Inferior parietal cortex (tissue), 1 donor: Measurements from ENCODE around the gene USP47.
A peak's percentile ranks its signal among the peaks of the same experiment; 100 is the strongest.

Experiments
- DNase-seq: peaks from one replicate; pipeline ENCODE4 v3.0.0-alpha.2; 2016; ENCODE audit errors: extremely low spot score

The USP47 gene, protein sequence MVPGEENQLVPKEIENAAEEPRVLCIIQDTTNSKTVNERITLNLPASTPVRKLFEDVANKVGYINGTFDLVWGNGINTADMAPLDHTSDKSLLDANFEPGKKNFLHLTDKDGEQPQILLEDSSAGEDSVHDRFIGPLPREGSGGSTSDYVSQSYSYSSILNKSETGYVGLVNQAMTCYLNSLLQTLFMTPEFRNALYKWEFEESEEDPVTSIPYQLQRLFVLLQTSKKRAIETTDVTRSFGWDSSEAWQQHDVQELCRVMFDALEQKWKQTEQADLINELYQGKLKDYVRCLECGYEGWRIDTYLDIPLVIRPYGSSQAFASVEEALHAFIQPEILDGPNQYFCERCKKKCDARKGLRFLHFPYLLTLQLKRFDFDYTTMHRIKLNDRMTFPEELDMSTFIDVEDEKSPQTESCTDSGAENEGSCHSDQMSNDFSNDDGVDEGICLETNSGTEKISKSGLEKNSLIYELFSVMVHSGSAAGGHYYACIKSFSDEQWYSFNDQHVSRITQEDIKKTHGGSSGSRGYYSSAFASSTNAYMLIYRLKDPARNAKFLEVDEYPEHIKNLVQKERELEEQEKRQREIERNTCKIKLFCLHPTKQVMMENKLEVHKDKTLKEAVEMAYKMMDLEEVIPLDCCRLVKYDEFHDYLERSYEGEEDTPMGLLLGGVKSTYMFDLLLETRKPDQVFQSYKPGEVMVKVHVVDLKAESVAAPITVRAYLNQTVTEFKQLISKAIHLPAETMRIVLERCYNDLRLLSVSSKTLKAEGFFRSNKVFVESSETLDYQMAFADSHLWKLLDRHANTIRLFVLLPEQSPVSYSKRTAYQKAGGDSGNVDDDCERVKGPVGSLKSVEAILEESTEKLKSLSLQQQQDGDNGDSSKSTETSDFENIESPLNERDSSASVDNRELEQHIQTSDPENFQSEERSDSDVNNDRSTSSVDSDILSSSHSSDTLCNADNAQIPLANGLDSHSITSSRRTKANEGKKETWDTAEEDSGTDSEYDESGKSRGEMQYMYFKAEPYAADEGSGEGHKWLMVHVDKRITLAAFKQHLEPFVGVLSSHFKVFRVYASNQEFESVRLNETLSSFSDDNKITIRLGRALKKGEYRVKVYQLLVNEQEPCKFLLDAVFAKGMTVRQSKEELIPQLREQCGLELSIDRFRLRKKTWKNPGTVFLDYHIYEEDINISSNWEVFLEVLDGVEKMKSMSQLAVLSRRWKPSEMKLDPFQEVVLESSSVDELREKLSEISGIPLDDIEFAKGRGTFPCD (N-terminal part only)

DNA sequence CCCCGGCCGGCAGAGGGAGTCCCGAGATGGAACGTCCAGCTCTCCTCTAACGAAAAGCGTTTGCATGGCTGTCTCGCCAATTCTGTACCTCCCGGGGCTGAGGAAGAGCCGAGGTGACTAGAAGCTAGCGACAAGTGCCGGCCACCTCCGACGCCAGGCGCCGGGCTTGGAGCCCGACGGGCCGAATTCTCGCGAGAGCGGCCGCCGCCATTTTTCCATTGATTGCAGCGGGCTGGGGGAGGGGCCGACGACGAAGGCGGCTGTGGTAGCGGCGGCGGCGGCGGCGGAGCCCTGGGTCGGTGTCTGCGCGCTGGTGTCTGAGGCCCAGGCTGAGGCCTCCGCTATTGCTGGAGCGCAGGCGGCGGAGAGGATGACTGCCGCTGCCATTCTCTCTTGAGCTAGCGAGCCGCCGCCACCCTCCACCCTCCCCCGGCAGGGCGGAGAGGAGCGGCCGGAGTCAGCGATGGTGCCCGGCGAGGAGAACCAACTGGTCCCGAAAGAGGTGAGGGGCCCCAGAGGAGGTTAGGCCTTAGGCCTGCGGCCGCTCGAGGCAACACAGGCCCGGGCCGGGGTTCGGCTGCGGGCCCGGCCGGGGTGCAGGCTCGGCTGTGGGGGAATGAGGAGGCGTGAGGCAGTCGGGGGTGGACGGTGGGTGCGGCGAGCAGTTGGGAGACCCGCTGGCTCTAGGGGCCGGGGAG lies at the start of gene USP47:
USP47 (plus strand) TSS at position 250 of the 698 bp plus-strand sequence; CDS start at position 464, 214 bp downstream.
- DNase-seq, result peak; percentile 87

DNA sequence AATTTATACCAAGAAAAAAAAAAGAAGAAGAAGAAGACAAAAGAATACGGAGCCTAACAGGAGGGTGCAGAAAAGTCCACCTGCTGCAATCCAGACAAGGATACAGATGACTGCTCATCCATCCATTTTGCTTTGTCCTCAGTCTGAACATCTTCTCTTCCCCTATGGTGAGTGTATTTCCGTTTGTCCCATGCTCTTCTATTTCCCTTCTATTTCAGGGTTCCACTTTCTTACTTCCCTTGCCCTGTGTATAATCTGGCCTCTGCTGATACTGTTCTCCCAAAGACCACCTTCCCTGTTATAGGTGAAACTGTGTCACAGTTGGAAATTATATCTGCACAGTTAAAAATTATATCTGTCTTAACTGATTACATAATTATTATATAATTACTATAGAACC lies 48.7 kb upstream of the USP47 start:
- no peak for DNase-seq

DNA sequence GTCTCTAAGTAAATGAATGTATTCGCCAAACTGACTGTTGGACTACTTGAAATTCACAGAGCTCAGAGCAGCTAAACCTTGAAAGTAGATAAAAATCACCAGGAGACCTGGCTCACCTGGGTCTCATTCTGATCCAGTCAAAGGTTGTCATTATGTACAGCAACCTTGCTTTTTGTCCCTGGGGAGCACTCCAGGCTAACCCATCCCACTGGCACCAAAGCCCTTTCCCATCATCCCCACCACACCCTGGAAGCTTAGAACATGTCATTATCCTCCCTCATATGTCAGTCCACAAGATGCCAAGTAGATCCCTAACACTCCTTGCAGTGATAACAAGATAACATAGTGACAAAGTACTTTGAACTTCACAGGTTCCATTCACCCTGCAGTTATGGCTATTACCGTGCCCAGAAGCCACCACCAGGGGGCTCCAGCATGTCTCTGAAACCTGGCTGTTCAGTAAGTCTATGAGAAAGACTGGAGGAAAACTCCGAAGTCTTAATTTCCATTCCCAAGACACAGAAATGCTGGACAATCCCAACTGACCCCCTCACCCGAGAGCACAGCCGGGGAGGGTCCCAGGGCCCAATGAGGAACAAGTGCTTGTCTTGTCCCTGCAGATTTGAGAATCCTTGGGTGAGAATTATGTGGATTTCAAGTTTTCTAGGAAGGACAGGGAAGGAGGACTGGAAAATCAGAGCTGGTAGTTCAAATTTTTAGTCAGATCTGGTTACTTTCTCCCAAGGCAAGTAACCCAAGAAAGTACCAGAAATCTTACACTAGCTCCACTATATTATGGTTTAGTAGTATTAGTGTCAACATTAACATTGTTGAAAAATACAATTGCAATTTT lies 43.0 kb upstream of the USP47 start:
- DNase-seq, result peak; percentile 93

DNA sequence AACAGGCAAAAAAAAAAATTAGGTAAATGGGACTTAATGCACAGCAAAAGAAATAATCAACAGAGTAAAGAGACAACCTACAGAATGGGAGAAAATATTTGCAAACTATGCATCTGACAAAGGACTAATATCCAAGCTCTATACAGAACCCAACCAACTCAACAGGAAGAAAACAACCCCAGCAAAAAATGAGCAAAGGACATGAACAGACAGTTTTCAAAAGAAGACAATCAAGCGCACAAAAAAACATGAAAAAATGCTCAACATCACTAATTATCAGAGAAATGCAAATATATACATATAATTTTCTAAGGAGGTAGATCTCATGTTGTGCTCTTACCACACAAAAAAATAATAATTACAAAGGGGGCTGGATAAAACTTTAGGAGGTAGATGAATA lies 36.5 kb upstream of the USP47 start:
- no peak for DNase-seq

DNA sequence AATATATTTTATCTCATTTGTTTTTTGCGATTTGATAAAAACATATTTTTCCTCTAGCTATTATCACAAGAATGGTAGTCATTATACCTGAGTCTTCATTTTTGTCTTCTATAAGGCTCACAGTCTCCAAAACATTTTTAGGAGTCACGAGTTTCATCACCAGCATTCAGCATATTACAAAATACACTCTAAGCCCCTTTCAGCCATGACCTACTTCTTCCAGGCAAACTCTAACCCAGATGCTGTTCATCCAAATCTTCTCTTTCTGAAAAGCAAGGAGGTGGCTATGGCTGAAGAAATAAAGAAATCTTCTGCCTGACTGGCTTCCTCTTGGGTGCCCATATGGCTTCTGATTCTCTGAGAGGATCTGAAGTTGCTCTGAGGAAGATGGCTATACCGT lies 35.7 kb upstream of the USP47 start:
- DNase-seq, result no peak

DNA sequence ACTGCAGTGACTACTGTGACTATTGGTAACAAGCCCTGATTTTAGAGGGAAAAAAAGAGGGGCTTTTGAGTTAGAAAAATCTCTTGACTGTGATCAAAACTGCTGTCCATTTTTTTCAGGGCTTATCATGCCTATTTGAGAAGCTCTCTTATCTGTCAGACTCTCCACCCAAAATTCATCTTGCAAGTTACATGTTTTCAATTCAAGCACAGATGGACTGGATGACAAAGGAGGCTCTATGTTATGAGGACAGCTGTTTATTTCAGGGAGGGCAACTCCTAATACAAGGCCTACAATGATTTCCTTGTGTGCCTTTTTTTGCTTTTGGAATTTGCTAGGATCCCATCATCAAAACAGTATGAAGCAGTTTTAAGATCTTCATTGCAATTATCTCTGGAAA lies 35.2 kb upstream of the USP47 start:
- DNase-seq, result peak; percentile 74

DNA sequence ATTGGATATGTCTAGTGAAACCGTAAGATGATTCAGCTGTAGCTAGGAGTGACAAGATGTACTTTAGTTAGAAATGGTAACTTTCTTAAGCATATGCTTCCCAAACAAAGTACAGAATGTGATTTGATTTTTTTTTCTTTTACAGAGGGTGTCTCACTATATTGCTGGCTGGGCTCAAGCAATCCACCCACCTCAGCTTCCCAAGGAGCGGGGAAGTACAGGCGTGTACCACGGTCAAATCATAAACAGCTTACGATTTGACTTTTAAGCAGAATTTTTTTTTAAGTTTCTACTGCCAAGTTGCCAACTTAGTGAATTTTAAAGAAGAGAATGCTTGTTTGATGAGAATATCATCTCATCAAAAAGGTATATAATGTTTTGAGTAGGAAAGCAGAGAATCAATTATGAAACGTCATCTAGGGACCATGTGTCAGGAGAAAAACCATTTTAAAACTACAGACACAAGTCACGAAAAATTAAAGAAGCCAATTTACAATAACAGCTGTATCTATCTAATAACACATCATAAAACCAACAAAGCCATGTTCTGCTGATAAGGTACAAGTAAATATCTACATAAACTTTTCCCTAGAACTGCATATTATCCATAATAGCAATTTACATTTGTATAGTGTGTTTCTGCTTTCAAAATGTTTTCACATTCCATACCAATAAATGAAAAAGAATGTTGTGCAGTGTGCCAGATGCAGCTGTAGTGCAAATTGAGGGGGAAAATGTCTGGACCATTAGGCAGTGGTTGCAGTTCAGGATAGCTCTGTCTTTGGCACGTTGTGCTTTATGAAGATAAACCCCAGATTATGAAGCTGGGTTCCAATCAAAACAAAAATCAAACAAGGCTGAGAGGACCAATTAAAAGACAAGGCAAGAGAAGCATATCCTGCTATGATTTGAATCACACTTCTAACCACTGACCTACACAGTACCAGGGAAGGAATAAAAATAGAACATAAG lies 33.7 kb upstream of the USP47 start:
- peak; percentile 38 for DNase-seq

DNA sequence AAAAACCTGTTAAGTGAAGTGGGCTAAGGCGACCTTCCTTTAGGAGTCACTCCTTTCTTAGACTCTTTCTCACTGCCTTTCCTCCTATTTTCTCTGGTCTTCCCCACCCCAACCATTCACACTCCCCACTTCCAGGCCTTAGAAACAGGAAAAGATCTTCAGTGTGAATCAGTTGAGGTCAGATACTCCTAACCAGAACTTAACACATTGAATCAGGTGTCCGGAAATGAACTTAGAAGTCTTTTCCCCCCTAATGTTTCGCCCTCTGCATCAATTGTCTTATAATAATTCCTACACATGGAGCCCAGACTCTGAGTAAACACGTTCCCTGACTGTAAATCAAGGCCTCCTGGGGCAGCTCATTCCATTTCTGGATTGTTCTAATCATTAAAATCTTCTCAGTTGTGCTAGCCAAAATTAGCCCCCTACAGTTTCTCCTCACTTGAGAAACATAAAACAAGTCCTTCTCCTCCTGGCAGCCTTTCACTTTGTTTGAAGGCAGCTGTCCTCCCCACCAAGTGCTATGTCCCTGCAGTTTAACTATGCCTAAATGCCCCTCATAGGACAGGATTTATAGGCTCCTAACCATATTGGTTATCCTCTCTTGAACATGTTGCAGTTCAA lies 32.7 kb upstream of the USP47 start:
- no peak for DNase-seq

DNA sequence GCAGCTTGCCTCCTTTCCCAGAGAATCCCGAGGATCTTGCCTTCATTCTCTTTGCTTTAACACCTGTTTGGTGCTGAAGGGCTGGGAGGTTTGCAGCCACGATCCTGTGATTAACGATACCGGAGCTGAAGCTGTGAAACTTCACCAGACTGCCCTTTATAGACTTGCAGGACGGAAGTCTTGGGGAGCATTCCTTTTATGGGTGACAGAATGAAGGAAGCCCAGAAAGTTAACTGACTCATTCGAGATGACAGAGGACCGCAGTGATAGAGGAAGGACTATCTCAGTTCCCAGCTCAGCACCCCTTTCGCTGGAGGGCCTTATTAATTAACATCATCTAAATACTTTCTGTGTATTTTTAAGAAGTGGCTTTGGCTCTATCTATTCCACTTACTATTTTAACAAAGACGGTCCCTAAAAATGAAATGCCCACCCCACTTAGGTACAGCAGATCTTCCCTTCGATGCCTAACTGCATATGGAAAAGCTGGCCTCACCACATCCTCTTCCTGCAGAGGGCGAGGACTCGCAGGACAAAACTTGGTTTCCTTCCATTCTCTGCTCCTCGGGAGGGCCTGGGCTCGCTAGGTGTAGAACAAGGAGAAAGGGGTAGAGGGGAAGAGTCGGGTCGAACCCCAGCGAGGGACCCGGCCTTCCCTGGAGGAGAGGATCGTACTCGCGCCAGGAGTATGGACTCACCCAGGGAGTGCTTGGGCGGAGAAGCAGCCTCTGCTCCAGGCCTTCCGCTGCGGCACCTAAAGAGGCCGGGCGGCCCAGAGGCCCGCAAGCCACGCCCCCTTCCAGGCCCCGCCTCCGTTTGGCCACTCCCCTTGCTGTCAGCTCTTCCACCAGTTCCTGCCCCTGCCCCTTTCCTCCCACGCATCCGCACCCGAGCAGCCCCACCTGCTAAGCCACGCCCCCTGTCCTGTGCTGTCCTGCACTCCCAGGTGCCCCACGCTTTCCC lies 30.7 kb upstream of the USP47 start:
- no peak for DNase-seq

DNA sequence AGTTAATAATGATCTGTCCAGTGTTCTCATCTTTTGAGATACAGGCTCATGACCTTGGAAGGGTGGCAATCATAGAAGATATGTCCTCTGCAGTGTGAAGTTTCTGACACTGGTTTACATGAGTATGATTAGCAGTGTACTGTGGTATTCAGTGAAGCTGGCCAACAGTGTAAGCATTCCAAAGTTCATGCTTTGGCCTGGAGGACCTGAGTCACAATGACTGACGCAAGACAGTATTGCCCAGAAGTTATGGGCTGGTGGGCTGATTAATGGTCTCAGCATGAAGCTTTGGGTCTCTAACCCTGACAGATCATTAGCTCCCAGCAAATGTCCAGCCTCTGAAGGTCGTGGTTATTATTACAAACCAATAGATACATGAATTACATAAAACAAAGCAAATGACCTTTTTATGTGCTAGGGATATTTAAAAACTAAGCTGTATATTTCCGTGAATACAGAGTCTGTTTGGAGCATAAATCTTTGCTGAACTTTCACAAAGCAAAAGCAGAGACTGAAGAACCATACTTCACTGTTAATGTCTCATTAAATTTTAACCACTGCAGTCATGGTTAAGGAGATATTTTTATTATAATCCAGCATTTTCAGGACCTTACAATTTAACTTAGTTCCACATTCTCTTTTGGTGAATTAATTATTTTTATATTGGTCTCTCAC lies 28.3 kb upstream of the USP47 start:
- no peak for DNase-seq

DNA sequence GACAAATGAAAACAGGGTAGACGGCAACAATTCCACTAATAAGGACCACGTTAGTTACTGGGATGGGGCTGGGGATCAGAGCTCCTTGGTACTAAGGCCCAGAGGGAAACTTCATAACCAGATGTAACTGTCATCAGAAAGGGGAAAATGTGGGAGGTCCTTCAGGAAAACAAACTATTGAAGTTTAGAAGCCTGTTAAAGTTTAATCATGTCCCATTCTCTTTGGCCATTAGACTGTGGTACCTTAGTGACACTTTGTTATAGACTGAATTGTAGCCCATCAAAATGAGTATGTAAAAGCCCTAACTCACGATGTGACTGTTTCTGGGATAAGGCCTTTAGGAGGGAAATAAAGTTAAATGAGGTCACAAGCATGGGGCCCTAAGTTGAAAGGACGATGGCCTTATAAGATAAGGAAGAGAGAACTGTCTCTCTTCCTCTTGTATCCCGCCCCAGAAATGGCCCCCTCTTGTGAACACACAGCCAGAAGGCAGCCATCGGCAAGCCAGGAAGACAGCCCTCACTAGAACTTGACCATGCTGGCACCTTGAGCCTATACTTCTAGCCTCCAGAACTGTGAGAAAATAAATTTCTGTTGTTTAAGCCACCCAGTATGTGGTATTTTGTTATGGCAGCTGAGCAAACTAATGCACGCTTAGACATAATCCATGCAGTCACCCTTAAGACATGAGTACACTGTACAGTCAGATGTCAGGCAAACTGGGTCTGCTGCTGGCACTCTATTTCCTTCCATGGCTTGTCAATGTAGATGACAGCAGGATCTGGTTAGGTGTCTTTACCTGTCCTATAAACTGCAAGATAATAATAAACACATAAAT lies 26.9 kb upstream of the USP47 start:
- no peak for DNase-seq

DNA sequence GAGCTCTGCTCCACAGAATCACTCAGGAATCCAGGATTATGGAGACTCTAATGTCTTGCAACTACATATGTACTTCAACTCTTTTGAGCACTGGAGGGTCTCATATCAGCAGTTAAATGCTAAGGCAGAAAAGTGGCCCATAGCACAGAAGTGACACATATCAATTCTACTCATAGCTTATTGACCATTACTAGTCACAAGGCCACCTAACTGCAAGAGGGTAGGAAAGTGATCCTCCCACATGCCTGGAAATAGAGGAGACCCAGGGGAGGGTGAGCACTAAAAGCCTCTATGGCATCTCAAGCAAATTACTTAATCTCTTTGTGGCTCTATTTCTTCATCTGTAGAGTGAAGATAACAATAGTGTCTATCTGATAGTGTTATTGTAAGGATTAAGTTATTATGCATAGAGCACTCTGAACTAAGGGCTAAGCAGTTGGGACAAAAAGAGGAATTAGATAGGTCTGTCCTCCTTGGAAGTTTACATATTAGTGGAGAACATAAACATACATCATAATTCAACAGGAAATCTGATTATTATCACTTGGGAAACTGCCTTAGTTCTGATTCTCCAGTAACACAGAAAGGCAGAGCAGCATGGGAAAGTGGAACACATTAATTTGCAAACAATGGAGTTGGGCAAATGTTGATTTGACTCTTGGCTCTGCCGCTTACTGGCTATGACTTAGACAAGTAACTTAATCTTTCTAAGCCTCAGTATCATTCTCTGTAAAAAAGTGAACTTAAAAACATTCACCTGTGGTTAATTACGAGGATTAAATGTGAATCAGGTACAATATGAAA lies 25.1 kb upstream of the USP47 start:
- DNase-seq, result no peak

DNA sequence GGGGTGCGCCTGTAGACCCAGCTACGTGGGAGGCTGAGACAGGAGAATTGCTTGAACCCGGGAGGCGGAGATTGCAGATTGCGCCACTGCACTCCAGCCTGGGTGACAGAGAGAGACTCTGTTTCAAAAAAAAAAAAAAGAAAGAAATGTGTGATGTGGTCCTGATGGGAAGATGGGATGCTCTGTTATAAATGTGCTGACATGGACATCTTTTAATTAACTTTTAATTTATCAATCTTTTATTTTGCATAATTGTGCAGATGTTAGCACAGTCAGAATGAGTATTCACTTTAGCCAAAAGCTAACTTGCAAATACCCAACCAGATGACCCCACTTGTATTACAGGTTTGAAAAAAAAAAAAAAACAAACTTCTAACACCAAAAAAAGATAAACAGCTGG lies 23.8 kb upstream of the USP47 start:
- DNase-seq, result no peak

DNA sequence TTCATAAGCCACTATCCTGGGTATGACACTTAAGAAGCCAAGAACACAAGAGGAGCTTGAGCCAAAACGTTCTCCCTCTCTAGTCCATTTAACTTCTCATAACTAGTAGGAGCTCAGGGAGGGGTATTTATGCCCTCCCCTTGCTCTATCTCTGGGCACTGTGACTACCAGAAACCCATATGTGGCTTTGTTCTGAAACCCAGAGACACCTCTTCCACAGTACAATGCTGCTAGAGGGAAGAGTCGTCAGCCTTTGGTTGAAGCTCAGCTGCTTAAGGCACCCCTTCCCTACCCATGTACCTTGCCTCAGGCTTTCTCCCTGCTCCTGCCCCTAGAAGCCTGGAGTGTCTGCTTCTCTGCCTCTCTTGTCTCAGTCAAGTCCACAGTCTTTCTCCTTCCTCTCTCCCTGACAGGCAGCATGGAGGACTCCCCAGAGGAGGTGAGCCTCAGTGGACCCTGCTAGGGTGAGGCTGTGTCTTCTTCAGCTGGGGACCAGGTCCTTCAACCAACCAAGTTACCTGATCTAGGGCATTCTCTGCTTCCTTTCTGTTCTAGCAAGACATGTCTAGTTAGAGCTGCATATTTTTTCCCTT lies 23.1 kb upstream of the USP47 start:
- no peak for DNase-seq

DNA sequence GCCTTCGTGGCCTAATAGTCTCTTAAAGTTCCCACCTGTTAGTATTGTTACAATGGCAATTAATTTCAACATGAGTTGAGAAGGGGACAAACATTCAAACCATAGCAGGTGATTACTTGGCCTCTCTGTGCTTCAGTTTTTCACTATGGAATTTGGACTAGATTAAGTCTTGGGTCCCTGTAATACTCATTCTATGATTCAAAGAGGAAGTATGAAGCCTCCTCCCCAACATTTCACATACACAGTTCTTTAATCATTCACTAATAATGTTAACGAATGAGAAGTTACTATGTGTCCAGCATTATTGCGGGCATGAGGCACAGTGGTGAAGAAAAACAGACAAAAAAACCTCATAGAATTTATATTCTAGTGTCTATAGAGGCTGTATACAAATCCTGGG lies 19.9 kb upstream of the USP47 start:
- no peak for DNase-seq
